Thoracic aorta endothelial cell (primary cell): Measurements from ENCODE around the gene ASZ1. TPM values are rescaled to one million over a fixed set of nuclear protein-coding genes. Genes with fewer than 3 reads are reported as not detected.

Experiments
- total RNA-seq: library from RNA; depleted of rRNA; stranded (reverse); fragments of >200 nt; gene quantifications from 2 replicates; pipeline ENCODE4 v1.2.3, GENCODE V29; 2012

Gene ASZ1
- not detected in 2 replicates for total RNA-seq

GRCh38 chr7:117427258-117427701 is at the start of gene ASZ1:
ASZ1 (minus strand) TSS chr7:117427493; CDS start chr7:117427460, 33 bp downstream.

GRCh38 chr7:117322741-117323304 is 104.5 kb downstream of the ASZ1 start, which contains the start of gene WNT2:
WNT2 (minus strand) TSS chr7:117323058; CDS start chr7:117322989, 69 bp downstream.

Other genes with a start within 250 kb of the ASZ1 start
- gene WNT2, start 104.4 kb downstream of the ASZ1 start, total RNA-seq = not detected in 2 replicates
- not detected in 2 replicates for gene CFTR, start 52.5 kb upstream of the ASZ1 start, total RNA-seq